GM18511 (cell line): Measurements from ENCODE around the gene ZC3H7A.
"Not testable (repeated sequence)": the region's sequence is repeated elsewhere in the genome, so short reads cannot be mapped to it uniquely, and the experiment has no call there.

Experiments used
- ATAC-seq: cut with Tn5 transposase; IDR thresholded peaks from one replicate; pipeline ENCODE4 v1.9.1; 2021; ENCODE audit warnings: mild to moderate bottlenecking, moderate library complexity; ENCODE audit not compliant: unreplicated experiment

Gene ZC3H7A, protein sequence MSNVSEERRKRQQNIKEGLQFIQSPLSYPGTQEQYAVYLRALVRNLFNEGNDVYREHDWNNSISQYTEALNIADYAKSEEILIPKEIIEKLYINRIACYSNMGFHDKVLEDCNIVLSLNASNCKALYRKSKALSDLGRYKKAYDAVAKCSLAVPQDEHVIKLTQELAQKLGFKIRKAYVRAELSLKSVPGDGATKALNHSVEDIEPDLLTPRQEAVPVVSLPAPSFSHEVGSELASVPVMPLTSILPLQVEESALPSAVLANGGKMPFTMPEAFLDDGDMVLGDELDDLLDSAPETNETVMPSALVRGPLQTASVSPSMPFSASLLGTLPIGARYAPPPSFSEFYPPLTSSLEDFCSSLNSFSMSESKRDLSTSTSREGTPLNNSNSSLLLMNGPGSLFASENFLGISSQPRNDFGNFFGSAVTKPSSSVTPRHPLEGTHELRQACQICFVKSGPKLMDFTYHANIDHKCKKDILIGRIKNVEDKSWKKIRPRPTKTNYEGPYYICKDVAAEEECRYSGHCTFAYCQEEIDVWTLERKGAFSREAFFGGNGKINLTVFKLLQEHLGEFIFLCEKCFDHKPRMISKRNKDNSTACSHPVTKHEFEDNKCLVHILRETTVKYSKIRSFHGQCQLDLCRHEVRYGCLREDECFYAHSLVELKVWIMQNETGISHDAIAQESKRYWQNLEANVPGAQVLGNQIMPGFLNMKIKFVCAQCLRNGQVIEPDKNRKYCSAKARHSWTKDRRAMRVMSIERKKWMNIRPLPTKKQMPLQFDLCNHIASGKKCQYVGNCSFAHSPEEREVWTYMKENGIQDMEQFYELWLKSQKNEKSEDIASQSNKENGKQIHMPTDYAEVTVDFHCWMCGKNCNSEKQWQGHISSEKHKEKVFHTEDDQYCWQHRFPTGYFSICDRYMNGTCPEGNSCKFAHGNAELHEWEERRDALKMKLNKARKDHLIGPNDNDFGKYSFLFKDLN

DNA sequence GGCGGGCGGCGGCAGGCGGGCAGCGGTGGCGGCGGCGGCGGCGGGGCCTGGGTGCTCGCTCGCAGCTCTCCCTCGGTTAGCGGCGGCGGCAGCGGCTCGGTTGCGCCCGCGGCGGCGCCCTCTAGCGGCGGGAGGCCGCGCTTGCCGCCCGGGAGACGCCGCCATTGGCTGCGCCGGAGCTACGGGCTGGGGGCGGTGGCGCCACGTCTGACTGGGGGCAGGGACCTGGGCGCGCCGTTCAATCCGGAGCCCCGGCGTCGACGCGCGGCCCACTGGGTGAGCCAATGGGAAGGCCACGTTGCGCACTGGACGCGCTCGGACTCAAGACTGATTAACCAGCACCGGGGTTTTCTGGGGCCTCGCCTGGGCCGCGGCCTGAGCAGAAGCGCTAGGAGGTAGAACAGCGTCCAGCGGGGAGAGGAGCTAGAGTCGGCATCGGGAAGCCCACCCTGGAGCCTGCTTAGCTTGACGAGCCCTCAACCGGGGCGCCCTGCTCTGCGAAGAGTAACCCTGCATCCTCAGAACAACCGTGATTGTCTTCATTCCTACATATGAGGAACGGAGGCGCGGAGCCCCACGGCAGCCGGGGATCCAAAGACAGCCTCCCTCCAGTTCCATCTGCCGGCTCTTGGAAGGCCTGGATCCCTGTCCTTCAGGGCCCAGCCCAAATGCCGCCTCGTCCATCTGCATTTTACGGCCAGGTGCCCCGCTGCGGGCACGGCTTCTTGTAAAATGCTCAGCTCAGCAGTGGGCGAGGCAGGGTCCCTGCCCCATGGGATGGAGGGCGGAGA is at the start of gene ZC3H7A:
ZC3H7A (minus strand) TSS at position 93 of the 791 bp plus-strand sequence. CDS start 14,904 bp downstream, outside the sequence.
- ATAC-seq = peak; percentile 91

DNA sequence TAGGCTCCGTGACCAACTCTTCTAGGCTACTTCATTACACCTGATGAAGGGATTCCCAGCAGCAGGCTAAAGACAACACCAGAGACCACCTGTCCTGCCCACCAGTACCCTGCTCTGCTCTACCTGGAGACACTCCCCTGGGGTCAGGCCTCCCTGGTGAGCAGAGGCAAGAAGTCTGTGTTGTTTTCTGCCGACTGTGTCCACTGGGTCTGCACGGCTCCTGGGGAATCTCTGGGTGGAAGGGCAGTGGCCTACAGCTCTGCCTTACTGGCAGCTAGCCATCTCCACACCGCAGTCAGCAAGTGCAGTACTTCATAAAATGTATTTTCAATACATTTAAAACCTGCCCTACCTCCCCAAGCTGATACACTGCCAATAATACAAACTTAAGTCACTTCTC is 47.4 kb upstream of the ZC3H7A start:
- no peak for ATAC-seq

DNA sequence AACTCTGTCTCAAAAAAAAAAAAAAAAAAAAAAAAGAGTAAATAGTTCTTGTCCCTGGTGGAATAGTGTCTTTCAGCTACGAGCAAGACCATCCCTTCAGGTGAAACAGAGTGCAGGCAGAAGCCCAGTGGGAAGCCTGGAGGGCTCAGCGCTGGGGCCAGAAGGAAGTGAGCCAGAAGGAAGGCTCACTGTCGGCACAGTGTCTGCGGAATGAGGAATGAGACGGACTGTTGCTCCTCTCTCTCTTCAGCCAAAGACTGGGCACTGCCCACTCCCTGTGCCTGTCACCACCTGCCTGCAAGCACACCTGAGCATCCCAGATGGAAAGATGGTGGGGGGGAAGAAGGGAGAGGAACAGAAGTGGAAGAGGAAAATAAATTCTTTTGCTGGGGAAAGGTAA is 46.8 kb upstream of the ZC3H7A start:
- ATAC-seq = no peak

DNA sequence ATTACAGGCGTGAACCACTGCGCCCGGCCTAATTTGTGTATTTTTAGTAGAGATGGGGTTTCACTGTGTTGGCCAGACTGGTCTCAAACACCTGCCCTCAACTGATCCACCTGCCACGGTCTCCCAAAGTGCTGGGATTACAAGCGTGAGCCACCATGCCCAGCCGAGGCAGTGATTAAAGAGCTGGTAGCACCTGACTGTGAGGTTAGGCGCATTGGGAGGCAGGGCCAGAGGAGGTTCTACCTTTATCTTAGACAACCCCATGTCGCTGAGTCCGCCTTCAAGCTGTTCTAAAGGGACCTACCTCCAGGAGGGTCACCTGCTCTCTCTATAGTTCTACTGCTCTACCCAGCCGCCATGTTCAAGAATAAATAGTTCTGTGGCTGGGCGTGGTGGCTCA is 46.1 kb upstream of the ZC3H7A start:
- no peak for ATAC-seq

DNA sequence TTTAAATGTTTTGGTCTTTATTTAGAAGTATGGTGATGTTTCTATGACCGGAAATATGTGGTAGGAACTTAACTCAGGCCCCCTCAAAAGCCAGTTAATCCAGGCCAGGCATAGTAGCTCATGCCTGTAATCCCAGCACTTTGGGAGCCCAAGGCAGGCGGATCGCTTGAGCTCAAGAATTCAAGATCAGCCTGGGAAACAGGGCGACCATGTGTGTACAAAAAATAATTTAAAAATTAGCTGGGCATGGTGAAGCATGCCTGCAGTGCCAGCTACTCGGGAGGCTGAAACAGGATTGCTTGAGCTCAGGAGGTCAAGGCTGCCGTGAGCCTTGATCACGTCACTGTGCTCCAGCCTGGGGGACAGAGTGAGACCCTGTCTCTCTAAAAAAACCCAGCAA is 44.0 kb upstream of the ZC3H7A start:
- no peak for ATAC-seq

DNA sequence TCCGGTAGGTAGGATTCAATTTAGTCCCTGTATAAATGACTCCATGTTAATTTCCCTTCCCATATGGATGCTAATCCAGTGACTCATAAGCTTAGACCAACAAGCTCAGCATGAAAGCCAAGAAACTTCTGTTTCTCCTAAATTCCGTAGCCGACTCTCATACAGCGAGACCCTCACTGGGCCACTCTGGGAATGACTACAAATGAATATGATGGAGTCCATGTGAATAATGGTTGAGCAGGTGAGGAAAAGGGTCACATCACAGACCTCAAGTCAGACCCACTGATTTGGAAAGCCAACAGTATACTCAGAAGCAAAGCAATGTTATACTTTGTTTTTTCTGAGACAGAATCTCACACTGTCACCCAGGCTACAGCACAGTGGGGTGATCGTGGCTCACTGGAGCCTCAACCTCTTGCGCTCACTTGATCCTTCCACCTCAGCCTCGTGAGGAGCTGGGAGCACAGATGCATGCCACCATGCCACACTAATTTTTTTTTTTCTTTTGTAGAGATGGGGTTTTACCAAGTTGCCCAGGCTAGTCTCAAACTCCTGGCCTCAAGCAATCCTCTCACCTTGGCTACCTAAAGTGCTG is 39.7 kb upstream of the ZC3H7A start:
- no peak for ATAC-seq

DNA sequence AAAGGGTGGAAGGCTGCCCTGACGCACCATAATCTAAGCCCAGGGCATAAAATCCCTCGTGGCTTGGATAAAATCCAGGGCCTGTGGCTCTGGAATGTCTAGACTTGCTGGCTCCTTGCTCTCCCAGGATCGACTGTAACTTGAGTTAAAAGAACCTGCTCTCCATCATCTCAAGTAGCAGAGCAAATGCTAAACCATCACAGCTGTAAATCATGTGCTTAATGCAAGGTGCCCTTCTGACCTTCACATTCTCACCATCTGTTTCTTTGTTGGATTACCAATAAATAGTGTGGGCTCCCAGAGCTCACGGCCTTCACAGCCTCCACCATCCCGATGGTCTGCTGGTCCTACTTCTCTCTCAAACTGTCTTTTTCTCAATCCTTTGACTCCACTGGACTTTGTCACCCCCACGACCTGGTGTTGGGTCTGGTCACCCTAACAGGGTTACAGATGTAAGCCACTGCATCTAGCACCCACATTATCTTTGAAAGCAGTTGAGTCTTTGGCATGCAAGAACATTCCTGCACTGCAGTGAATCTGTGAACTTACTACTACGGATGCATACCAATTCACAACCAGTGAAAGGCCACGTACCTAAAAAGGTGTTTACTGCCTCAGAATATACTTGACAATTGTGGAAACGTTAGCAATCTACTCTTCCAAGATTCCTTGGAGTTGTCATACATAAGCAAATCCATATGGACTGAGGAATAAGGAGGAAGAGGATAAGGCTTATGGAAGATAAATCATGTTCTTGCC is 39.0 kb upstream of the ZC3H7A start:
- no peak for ATAC-seq

DNA sequence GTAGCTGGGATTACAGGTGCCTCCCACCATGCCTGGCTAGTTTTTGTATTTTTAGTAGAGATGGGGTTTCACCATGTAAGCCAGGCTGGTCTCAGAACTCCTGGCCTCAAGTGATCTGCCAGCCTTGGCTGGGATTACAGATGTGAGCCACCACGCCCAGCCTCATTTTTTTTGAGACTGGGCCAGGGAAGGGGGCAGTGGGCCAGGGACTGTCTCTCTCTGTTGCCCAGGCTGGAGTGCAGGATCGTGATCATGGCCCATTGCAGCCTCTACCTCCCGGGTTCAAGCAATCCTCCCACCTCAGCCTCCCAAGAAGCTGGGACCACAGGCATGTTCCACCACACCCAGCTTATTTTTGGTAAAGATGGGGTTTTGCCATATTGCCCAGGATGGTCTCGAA is 38.3 kb upstream of the ZC3H7A start:
- no peak for ATAC-seq

DNA sequence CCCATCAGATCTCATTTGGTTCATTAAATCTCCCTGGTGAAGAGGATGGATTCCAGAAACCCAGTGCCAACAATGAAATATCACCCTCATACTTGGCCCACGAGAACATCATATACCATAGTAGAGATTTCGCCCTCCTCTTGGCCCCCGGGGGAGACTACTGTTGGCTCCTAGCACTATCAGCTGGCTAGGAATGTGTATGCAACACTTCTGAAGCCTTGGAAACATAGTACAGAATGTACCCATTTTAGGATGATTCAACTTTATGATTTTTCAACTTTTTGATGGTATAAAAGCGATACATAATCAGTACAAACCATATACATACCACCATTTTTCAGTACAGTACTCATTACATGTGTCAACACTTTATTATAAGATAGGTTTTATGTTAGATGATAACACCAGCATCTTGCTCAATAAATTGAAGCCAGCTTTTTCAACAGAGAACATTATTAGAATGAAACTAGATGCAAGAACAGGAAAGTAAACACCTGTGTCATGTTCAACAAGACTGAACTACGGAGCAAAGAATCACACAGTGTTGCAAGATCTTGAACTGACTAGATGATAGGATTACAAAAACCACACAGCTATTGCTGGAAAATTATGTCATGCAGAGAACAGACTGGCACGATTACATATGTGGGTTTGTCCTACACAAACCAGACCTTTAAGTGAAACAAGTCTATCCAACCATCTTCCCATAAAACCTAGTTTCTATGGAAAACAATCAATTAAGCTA is 37.1 kb upstream of the ZC3H7A start:
- no peak for ATAC-seq

DNA sequence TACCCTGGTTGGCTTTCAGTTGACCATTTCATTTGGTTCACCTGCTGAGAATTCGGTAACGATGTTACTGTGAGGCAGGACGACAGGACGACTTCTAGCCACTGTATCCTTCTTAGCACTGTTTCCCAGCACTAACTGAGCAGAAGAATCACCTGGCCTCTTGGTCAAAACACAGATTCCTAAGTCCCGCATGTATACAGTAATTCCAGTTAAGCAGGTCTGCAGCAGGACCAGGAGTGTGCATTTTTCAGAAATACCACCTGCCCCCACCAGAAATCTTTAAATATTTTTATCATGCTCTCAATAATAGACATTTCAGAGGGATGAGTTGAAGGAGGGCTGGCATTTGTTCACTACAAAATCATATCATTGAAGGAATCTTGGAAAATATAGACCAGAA is 31.6 kb upstream of the ZC3H7A start:
- no peak for ATAC-seq

DNA sequence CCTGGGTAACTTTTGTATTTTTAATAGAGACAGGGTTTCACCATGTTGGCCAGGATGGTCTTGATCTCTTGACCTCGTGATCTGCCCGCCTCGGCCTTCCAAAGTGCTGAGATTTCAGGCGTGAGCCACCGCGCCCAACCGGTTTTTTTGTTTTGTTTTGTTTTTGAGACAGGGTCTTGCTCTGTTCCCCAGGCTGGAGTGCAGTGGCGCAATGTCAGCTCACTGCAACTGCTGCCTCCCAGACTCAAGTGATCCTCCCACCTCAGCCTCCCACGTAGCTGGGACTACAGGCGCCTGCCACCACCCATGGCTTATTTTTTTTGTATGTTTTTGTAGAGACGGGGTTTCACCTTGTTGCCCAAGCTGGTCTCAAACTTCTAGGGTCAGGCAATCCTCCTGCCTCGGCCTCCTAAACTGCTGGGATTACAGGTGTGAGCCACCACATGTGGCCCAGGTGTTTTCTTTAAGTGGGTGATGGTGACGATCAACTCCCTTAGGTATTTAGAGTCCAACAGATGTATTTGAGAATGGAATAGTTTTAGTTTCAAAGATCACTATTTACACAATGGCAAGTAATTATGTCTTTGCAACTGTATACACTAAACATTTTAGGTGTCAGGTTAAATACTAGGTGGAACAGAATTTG is 28.6 kb upstream of the ZC3H7A start:
- ATAC-seq = not testable (repeated sequence)

DNA sequence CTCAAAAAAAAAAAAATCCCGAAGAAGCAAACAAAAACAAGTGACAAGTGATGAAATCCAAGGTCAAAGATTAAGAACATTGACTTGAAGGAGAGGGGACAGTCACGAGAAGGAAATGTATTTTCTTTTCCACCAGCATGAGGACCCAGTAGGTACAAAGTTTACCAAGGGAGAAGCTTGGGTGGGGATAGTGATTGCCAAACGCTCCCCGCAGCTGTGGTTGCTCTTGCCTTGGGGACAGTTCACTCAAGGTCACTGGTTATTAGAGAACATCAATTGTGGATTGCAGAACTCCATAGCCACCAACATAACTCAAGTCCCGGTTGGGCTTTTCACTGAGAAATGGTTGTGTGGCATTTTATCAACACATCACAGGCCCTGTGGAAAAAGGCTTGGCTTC is 27.3 kb upstream of the ZC3H7A start:
- no peak for ATAC-seq

DNA sequence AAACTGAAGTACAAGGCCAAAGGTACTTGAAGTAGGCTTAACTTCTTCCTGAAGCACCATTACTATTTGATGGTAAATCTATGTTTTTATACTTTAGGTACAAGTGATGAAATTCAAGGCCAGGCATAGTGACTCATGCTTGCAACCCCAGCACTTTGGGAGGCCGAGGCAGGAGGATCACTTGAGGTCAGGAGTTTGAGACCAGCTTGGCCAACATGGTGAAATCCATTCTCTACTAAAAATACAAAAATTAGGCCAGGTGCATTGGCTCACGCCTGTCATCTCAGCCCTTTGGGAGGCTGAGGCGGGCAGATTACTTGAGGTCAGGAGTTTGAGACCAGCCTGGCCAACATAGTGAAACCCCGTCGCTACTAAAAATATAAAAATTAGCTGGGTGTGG is 26.6 kb upstream of the ZC3H7A start:
- not testable (repeated sequence) for ATAC-seq

DNA sequence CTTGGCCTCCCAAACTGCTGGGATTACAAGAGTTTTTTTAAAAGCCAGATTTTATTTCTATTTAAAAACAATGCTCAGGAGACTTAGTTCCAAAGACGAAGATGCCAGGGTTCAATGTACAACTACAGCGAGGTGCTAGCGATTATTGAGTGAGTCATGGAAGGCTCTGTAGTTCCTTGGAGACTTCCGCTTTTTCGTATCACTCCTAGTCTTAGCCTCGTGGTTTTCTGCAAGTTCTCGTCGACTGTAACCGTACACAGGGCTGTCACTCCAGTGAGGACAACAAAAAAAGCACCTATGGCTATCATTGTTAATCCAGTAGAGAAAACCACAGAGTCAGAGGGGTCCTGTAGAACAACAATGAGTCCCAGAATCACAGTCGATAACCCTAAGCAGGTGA is 22.7 kb upstream of the ZC3H7A start:
- no peak for ATAC-seq

DNA sequence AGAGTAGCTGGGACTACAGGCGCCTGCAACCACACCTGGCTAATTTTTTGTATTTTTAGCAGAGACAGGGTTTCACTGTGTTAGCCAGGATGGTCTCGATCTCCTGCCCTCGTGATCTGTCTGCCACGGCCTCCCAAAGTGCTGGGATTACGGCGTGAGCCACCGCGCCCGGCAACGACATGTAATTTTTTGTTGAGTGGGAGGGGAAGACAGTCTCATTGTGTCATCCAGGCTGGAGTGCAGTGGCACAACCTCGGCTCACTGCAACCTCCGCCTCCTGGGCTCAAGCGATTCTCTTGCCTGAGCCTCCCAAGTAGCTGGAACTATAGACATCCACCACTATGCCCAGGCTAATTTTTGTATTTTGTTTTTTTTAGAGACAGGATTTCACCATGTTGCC is 21.9 kb upstream of the ZC3H7A start:
- not testable (repeated sequence) for ATAC-seq

DNA sequence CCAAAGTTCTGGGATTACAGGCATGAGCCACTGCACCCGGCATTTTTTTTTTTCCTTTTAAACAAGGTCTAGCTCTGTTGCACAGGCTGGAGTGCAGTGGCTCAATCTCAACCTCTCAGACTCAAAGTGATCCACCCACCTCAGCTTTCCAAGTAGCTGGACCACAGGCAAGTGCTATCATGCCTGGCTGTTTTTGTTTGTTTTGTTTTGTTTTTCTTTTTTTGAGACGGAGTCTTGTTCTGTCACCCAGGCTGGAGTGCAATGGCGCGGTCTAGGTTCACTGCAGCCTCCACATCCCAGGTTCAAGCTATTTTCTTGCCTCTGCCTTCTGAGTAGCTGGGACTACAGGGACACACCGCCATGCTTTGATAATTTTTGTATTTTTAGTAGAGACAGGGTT is 19.1 kb upstream of the ZC3H7A start:
- ATAC-seq = no peak

DNA sequence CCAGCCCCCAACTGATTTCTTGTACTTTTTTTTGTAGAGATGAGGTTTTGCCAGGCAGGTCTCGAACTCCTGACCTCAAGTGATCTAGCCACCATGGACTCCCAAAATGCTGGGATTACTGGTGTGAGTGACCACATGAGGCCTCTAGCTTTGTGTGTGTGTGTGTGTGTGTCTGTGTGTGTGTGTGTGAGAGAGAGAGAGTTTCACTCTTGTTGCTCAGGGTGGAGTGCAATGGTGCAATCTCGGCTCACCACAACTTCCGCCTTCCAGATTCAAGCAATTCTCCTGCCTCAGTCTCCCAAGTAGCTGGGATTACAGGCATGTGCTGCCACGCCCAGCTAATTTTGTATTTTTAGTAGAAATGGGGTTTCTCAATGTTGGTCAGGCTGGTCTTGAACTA is 17.7 kb upstream of the ZC3H7A start:
- ATAC-seq = not testable (repeated sequence)

DNA sequence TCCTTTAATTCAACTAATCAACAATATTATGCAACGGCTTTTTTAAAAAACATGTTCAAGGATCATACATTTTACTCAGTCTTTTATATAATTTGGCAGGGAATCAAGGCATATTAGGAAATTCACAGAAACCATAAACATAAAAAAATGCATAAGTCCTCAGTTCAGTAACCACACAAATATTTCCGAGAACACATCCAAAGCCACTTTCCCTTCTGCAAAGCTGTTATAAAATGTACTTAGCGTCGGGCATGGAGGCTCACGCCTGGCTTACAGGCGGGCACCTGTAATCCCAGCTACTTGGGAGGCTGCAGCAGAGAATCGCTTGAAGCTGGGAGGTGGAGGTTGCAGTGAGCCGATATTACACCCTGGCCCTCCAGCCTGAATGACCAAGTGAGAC is 9.7 kb upstream of the ZC3H7A start:
- ATAC-seq = no peak

DNA sequence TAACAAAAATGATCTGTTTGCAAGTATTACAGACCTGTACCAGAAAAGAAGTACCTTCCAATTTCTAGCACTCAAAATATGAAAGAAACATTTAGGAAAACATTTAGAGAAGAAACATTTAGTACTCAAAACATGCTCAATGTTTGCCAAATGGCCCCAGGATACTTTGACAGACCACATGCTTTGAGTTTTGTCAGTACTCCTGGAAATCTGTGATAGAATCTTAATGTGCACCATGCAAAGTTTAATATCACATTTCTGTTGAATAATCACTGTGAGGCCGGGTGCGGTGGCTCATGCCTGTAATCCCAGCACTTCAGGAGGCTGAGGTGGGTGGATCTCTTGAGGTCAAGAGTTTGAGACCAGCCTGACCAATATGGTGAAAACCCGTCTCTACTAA is 8.5 kb upstream of the ZC3H7A start:
- no peak for ATAC-seq
